ENCODE results near the gene NPDC1.

The NPDC1 gene

DNA sequence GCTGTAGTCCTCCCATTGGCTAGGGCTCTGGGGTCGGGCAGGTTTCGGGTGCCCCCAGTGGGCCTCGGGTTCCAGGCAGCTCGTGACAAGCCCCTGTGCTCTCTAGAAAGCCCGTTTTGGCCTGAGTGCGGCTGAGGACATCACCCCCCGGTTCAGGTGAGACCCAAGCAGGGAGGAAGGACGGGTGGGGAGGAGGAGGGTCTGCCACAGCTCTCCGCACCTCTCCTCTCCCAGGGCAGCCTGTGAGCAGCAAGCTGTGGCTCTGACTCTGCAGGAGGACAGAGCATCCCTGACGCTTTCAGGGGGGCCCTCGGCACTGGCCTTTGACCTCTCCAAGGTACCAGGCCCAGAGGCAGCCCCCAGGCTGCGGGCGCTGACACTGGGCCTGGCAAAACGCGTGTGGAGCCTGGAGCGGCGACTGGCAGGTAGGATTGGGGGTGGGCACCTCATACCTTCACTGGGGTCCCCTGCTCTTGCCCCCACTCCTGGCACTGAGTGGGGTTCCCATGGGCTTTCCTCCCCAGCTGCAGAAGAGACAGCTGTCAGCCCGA is 53.1 kb downstream of the NPDC1 start:
- DNase-seq (ENCODE audit: low read depth): no peak

- peak; percentile 70 for DNase-seq (ENCODE audit: low read depth)
These were observed 53.8 kb downstream of the NPDC1 start, which contains the start of gene PAXX for GRCh38 chr9:136991993-136992818. TSS of gene PAXX (plus strand) at chr9:136992422. CDS start at chr9:136992444, 22 bp downstream.

DNA sequence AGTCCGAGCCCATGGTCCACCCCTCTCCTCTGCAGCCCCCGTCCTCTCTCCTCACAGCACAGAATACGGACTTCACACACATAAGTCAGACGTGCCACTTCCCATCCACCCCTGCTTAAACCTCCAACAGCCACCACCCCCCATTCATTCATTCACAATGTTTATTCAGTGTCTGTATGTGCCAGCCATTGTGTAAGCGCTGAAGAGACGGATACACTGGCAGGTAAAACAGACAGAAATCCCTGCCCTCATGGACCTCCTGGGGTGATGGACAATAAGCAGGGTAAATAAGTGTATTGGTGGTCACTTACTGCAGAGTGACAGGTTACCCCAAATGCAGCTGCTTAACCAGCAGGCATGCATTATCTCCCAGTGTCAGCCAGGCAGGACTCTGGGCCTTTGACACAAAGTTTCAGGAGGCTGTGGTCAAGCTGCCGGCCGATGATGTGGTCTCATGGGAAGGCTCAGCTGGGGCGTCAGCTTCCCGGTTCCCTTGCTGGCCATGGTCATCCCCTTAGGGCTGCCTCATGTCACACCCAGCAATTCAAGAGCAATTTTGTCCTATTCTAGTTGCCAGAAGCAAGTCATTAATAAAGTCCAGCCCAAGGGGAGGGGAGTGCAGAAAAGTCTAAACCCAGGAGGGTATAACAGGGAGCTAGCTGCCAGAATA is 55.6 kb downstream of the NPDC1 start:
- no peak for DNase-seq (ENCODE audit: low read depth)

Measured in stromal cell of bone marrow (primary cell).